Upper lobe of left lung (tissue), 4 donors: ENCODE results near the gene SLC9A5.

Source experiments
- EP300 ChIP-seq, 4 donors: sonication (generic); formaldehyde crosslinking; IDR thresholded peaks; one replicate each; pipeline ENCODE4 v1.5.1; 2017; ENCODE audit warnings: antibody characterized with exemption in 4 of 4, control low read depth in 2 of 4
- POLR2AphosphoS5 ChIP-seq, 2 donors: sonication (generic); formaldehyde crosslinking; IDR thresholded peaks; one replicate each; pipeline ENCODE4 v1.5.1; 2017; ENCODE audit warnings: antibody characterized with exemption in 2 of 2
- TF ChIP-seq, protein P1 (sequence below), 6 experiments: fragments of 450-650 bp in 4 of 6; fragments of 200-600 bp in 2 of 6; sonication (generic) in 2 of 6; IDR thresholded peaks; one replicate each; pipeline ENCODE4 v1.5.1; 2016 to 2019; ENCODE audit warnings: antibody characterized with exemption in 6 of 6

DNA sequence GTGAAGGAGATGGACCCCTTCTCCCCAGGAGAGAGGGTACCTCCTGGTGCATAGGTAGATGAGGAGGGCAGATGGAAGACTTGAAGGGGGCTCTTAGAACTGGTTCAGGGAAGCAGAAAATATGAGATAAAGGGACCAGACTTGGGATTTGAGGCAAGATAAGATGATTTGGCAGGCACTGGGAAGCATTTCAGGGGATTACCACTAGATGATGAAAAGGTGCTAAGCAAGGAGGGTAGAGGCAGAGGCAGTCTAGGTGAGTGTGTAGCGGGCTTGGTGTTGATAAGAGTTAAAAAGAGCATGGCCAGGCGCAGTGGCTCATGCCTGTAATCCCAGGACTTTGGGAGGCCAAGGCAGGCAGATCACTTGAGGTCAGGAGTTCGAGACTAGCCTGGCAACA is 14.4 kb downstream of the SLC9A5 start:
- TF ChIP-seq, protein P1, sequence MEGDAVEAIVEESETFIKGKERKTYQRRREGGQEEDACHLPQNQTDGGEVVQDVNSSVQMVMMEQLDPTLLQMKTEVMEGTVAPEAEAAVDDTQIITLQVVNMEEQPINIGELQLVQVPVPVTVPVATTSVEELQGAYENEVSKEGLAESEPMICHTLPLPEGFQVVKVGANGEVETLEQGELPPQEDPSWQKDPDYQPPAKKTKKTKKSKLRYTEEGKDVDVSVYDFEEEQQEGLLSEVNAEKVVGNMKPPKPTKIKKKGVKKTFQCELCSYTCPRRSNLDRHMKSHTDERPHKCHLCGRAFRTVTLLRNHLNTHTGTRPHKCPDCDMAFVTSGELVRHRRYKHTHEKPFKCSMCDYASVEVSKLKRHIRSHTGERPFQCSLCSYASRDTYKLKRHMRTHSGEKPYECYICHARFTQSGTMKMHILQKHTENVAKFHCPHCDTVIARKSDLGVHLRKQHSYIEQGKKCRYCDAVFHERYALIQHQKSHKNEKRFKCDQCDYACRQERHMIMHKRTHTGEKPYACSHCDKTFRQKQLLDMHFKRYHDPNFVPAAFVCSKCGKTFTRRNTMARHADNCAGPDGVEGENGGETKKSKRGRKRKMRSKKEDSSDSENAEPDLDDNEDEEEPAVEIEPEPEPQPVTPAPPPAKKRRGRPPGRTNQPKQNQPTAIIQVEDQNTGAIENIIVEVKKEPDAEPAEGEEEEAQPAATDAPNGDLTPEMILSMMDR (IDR thresholded peaks at IDR 0.05): no peak
- TF ChIP-seq POLR2AphosphoS5 (IDR thresholded peaks at IDR 0.05): no peak
- TF ChIP-seq EP300 (IDR thresholded peaks at IDR 0.05): no peak
